Neural progenitor cell (in vitro differentiated cells): ENCODE measurements around the gene C6orf132.

Experiments used
- EZH2 ChIP-seq: fragments of 200-600 bp; sonication (generic); IDR thresholded peaks from 2 replicates; pipeline ENCODE4 v1.6.1; 2017; ENCODE audit warnings: antibody characterized with exemption, mild to moderate bottlenecking, moderate library complexity
- EZH2phosphoT487 ChIP-seq: fragments of 200-600 bp; sonication (generic); IDR thresholded peaks from 2 replicates; pipeline ENCODE4 v1.6.1; 2017; ENCODE audit warnings: antibody characterized with exemption
- TF ChIP-seq, protein P1 (sequence below): fragments of 200-600 bp; sonication (generic); IDR thresholded peaks from 2 replicates; pipeline ENCODE4 v1.5.1; 2017; ENCODE audit warnings: antibody characterized with exemption, mild to moderate bottlenecking

- TF ChIP-seq, protein P1, sequence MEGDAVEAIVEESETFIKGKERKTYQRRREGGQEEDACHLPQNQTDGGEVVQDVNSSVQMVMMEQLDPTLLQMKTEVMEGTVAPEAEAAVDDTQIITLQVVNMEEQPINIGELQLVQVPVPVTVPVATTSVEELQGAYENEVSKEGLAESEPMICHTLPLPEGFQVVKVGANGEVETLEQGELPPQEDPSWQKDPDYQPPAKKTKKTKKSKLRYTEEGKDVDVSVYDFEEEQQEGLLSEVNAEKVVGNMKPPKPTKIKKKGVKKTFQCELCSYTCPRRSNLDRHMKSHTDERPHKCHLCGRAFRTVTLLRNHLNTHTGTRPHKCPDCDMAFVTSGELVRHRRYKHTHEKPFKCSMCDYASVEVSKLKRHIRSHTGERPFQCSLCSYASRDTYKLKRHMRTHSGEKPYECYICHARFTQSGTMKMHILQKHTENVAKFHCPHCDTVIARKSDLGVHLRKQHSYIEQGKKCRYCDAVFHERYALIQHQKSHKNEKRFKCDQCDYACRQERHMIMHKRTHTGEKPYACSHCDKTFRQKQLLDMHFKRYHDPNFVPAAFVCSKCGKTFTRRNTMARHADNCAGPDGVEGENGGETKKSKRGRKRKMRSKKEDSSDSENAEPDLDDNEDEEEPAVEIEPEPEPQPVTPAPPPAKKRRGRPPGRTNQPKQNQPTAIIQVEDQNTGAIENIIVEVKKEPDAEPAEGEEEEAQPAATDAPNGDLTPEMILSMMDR: no peak
- TF ChIP-seq EZH2phosphoT487: no peak
- no peak for TF ChIP-seq EZH2
Measured at GRCh38 chr6:42090819-42091717, 51.4 kb downstream of the C6orf132 start.
